Gastroesophageal sphincter (tissue), 4 donors: ENCODE measurements around the gene CCDC127. TPM values are rescaled to one million over a fixed set of nuclear protein-coding genes. Genes with fewer than 3 reads are reported as not detected.

Experiments used
- ATAC-seq: fragments of 150-250 bp; one replicate; pipeline ENCODE4 v1.9.1; 2016; ENCODE audit warnings: mild to moderate bottlenecking, moderate library complexity
- H3K27ac ChIP-seq, 4 donors: fragments of 200-600 bp; sonication (generic) in 3 of 4; 1 replicate in 3 of 4; 2 replicates in 1 of 4; pipeline ENCODE4 v1.5.1; 2016 to 2019
- H3K27me3 ChIP-seq: fragments of 200-600 bp; sonication (generic); one replicate; pipeline ENCODE4 v1.5.1; 2019
- H3K36me3 ChIP-seq, 2 donors: fragments of 200-600 bp; sonication (generic); one replicate each; pipeline ENCODE4 v1.5.1; 2019; ENCODE audit warnings: control low read depth in 1 of 2
- H3K4me1 ChIP-seq, 3 donors: fragments of 200-600 bp; sonication (generic); 1 replicate in 2 of 3; 2 replicates in 1 of 3; pipeline ENCODE4 v1.5.1; 2016 to 2019; ENCODE audit warnings: control low read depth in 2 of 3
- H3K4me3 ChIP-seq, 2 donors: fragments of 200-600 bp; sonication (generic); one replicate each; pipeline ENCODE4 v1.5.1; 2019; ENCODE audit warnings: mild to moderate bottlenecking in 1 of 2, moderate library complexity in 1 of 2
- H3K9me3 ChIP-seq, 3 donors: fragments of 200-600 bp; sonication (generic); one replicate each; pipeline ENCODE4 v1.5.1; 2017 to 2019; ENCODE audit warnings: control low read depth in 2 of 3
- EP300 ChIP-seq: sonication (generic); formaldehyde crosslinking; IDR thresholded peaks from one replicate; pipeline ENCODE4 v1.6.1; 2017; ENCODE audit warnings: antibody characterized with exemption, mild to moderate bottlenecking
- POLR2A ChIP-seq, 2 donors: fragments of 450-650 bp; IDR thresholded peaks; one replicate each; pipeline ENCODE4 v1.6.1; 2017; ENCODE audit warnings: antibody characterized with exemption in 2 of 2, mild to moderate bottlenecking in 2 of 2, moderate library complexity in 1 of 2
- POLR2AphosphoS5 ChIP-seq: sonication (generic); formaldehyde crosslinking; IDR thresholded peaks from one replicate; pipeline ENCODE4 v1.6.1; 2017; ENCODE audit warnings: antibody characterized with exemption
- WGBS, 2 donors: methylation state at CpG; one replicate each; pipeline ENCODE4 v1.1.5; 2018; ENCODE audit warnings: low coverage in 1 of 2; 5-methylcytosine and 5-hydroxymethylcytosine counted together
- total RNA-seq, 4 donors: library from RNA; depleted of rRNA; stranded (reverse); fragments of >200 nt; gene quantifications; one replicate each; pipeline ENCODE4 v1.1.0, GENCODE V29; 2016
- TF ChIP-seq, protein P1 (sequence below), 4 experiments: fragments of 200-600 bp in 2 of 4; fragments of 450-650 bp in 2 of 4; sonication (generic) in 1 of 4; IDR thresholded peaks; one replicate each; pipeline ENCODE4 v1.5.1; 2017 to 2019; ENCODE audit warnings: antibody characterized with exemption in 4 of 4, mild to moderate bottlenecking in 2 of 4, moderate library complexity in 2 of 4

The CCDC127 gene
- total RNA-seq, 4 donors from 2014 or later = 6.5 to 11.7 (median 8.2) TPM

DNA sequence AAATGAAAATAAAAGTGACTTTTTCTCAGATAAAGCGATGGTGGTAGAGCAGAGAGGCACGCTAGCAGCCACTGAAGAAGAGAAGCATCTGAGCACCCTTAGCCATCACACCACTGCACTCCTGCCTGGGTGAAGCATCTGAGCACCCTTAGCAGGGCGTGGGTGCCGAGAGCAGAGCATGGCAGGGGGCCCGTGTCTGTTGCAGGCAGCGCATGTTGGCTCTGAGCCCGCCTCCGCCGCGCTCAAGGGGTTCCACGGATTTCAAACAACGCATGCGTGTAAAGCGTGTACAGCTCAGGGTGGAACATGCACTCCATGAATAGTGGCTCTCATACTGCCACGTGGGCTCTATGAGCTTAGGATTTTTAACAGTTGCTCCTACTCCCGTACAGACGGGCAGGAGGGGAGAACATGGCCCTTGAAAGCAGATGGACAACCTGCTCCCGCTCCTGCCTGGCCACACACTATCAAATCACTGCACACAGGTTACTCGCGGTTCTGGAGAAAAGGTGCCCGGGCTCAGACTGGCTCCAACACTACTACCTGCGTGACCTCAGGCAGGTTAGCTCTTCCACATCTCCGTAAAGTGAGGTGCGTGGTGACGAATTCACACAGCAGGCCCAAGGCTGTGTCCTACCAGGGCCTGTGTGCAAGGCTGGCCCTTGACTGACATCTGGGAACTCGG, 14.6 kb downstream of the CCDC127 start:
- H3K27me3 ChIP-seq = no peaks in the 10 kb centered on the region
- no peak for ATAC-seq
- 100% methylated on average over 1 of the region's 26 CpGs; no CpG with 5 or more reads in 1 of the 2 donors for WGBS, 2 donors
- TF ChIP-seq EP300 (no peak), POLR2A (IDR thresholded peaks at IDR 0.05) (no peak), POLR2AphosphoS5 (no peak)
- TF ChIP-seq, protein P1, sequence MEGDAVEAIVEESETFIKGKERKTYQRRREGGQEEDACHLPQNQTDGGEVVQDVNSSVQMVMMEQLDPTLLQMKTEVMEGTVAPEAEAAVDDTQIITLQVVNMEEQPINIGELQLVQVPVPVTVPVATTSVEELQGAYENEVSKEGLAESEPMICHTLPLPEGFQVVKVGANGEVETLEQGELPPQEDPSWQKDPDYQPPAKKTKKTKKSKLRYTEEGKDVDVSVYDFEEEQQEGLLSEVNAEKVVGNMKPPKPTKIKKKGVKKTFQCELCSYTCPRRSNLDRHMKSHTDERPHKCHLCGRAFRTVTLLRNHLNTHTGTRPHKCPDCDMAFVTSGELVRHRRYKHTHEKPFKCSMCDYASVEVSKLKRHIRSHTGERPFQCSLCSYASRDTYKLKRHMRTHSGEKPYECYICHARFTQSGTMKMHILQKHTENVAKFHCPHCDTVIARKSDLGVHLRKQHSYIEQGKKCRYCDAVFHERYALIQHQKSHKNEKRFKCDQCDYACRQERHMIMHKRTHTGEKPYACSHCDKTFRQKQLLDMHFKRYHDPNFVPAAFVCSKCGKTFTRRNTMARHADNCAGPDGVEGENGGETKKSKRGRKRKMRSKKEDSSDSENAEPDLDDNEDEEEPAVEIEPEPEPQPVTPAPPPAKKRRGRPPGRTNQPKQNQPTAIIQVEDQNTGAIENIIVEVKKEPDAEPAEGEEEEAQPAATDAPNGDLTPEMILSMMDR (IDR thresholded peaks at IDR 0.05) = no peak
- H3K4me3 ChIP-seq = no peak overlapping the region
- peaks cover 0 to 68% of the 10 kb centered on the region in 2 donors for H3K36me3 ChIP-seq
- no peaks in the 10 kb centered on the region for H3K9me3 ChIP-seq
- H3K27ac ChIP-seq = no peak overlapping the region
- H3K4me1 ChIP-seq = peaks cover 0 to 13% (median 0%) of the 10 kb centered on the region in 3 donors

DNA sequence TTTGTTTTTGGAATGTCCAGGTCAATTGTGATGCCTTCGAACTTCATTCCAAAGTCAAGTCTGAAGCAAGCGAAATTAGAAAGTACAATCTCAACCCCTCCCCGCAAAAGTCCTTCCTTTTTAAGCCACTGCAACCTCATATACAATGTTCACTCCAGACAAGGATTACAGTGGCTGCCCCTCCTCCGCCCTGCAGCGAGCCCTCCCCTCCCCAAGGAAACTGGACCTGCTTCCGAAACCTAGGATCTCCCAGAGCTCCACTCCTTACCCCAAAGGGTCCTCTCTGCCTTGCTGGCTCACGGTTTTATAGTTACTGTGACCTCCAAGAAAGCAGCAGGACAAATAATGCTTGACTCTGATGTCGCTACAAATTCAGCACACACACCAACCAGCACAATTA, 16.3 kb downstream of the CCDC127 start:
- no peak for TF ChIP-seq EP300
- 93 to 94% methylated on average over 5 to 7 of the region's 8 CpGs for WGBS, 2 donors
- H3K9me3 ChIP-seq = no peaks in the 10 kb centered on the region
- no peak overlapping the region for H3K27ac ChIP-seq
- ATAC-seq = no peak
- H3K36me3 ChIP-seq = peaks cover 0 to 56% of the 10 kb centered on the region in 2 donors
- no peak overlapping the region for H3K4me3 ChIP-seq
- H3K27me3 ChIP-seq = no peaks in the 10 kb centered on the region
- H3K4me1 ChIP-seq = peaks cover 0 to 7% (median 0%) of the 10 kb centered on the region in 3 donors

DNA sequence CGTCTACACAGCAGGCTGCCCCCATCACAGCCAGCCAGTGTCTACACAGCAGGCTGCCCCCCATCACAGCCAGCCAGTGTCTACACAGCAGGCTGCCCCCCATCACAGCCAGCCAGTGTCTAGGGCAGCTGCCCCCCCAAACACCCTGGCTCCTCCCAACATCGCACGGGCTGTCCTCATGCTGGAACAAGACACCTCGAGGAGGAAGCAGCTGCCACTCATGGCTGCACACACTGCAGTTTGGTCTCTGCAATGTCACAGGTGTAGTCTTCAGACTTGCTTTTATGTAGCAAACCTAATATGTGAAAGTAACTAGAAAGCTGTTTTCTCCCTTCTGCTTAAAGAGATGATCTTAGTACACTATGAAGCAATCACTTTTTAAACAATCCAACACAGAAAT, 17.0 kb downstream of the CCDC127 start:
- H3K27ac ChIP-seq = no peak overlapping the region

DNA sequence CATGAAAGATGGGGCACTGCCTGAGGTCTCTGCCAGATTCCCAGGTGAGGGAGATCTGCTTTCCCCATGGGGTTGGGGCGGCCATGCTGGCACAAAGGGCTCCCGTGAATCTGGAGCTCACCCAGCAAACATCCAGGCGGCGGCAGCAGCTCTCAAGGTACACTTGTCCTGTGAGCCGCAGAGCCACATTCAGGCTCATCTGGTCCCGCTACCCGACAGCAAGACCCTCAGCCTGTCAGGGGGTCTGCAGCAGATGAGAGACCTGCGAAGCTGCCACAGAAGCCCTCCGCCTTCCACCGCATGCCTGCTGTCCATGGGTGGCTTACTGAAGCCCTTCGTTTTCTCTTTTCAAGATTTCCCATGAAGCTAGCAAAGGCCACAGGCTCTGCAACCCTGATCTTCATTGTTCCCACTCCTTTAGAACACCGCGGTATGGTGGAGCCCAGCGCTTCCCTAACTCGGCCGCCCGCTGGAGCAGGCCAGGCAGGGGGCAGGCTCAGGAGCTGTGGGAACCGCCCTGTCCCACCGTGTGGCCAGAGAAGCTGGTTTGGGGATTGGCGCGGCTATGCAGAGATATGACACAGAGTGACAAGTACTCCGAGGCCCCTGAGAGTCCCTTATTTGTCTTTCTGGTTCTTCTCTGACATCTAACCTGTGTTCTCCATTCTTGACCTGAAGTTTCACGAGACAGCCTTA, 17.9 kb downstream of the CCDC127 start:
- Histone ChIP-seq H3K27me3 (no peaks in the 10 kb centered on the region), H3K27ac (no peak overlapping the region), H3K9me3 (no peaks in the 10 kb centered on the region), H3K36me3 (peaks cover 0 to 40% of the 10 kb centered on the region in 2 donors), H3K4me1 (no peaks in the 10 kb centered on the region), H3K4me3 (no peak overlapping the region)
- 75 to 100% methylated on average over 3 of the region's 23 CpGs for WGBS, 2 donors
- TF ChIP-seq POLR2AphosphoS5 = no peak
- TF ChIP-seq, protein P1 (IDR thresholded peaks at IDR 0.05) = no peak
- no peak for TF ChIP-seq EP300
- TF ChIP-seq POLR2A (IDR thresholded peaks at IDR 0.05) = no peak
- ATAC-seq = no peak

More for the DNA sequence above, 17.0 kb downstream of the CCDC127 start:
- 50% methylated on average over 1 of the region's 4 CpGs; no CpG with 5 or more reads in 1 of the 2 donors for WGBS, 2 donors
- no peak for ATAC-seq
- Histone ChIP-seq H3K9me3 (no peaks in the 10 kb centered on the region), H3K4me3 (no peak overlapping the region), H3K36me3 (peaks cover 0 to 49% of the 10 kb centered on the region in 2 donors), H3K27me3 (no peaks in the 10 kb centered on the region), H3K4me1 (no peaks in the 10 kb centered on the region)
- TF ChIP-seq POLR2A (IDR thresholded peaks at IDR 0.05) (no peak), POLR2AphosphoS5 (no peak), EP300 (no peak)
- TF ChIP-seq, protein P1 (IDR thresholded peaks at IDR 0.05) = no peak

DNA sequence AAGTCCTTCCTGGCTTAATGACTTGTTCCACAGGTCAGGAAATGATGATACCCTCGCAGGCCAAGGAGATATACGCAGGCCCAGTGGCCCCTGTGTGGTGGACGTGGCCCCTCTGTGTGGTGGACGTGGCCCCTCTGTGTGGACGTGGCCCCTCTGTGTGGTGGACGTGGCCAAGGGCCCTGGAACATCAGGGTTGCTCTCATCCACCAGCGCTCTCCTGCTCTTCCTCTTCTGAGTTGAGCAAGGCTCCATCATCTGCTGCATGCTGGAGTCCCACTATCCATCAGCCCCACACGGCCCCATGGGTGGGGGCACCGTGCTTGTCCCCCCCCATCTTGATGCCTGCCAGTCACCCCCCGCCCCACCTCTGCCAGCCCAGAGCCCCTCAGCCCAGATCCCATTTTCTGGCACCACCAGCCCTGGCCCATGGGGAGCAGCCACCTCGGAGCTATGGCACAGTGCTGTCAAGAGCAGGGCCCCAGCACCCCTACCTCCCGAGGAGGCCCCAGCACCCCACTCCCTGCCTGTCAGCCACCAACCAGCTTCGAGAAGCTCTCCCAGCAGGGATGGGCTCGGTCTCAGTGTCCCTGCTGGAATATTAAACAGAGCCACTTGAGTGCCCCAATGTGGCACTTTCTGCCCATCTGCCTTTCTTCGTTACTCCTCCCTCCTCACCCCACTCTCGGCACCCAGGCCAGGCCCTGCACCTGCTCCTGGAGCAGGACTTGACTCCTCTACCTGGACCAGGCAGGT, 18.6 kb downstream of the CCDC127 start:
- WGBS, 2 donors = 100% methylated on average over 1 of the region's 16 CpGs; no CpG with 5 or more reads in 1 of the 2 donors
- Histone ChIP-seq H3K36me3 (peaks cover 0 to 33% of the 10 kb centered on the region in 2 donors), H3K9me3 (no peaks in the 10 kb centered on the region), H3K27ac (no peak overlapping the region), H3K4me3 (no peak overlapping the region), H3K4me1 (no peaks in the 10 kb centered on the region), H3K27me3 (no peaks in the 10 kb centered on the region)
- ATAC-seq = no peak
- no peak for TF ChIP-seq EP300
- no peak for TF ChIP-seq POLR2AphosphoS5
- no peak for TF ChIP-seq POLR2A (IDR thresholded peaks at IDR 0.05)
- TF ChIP-seq, protein P1 (IDR thresholded peaks at IDR 0.05) = no peak
